PC-9 (cell line): ENCODE data around the gene UGT2A2. TPM values are rescaled to one million over a fixed set of nuclear protein-coding genes. Genes with fewer than 3 reads are reported as not detected.

Experiments
- BruUV-seq: library from RNA; stranded (reverse); fragments of 400-500 nt; replicated peaks from 2 replicates; lab custom pipeline; 2021; lab: Mats Ljungman, UMichigan
- CTCF ChIA-PET: fragments of 300-600 bp; sonication (Branson Sonifier 250); formaldehyde crosslinking; loops from one replicate; lab custom pipeline; 2022; ENCODE audit warnings: antibody characterized with exemption; lab: Charles Lee
- POLR2A ChIA-PET: fragments of 300-600 bp; sonication (Branson Sonifier 250); formaldehyde crosslinking; loops from one replicate; lab custom pipeline; 2022; ENCODE audit warnings: antibody characterized with exemption; ENCODE audit not compliant: unreplicated experiment; lab: Charles Lee
- DNase-seq, 2 experiments: peaks; one replicate each; pipeline versions ENCODE4 v3.0.0 to v3.0.0-alpha.2; 2015 to 2022; ENCODE audit warnings: mixed read lengths in 1 of 2
- H2AFZ ChIP-seq: fragments of 200-600 bp; sonication (generic); 2 replicates; pipeline ENCODE4 v1.8.1; 2017; ENCODE audit warnings: antibody characterized with exemption
- H3F3A ChIP-seq: fragments of 200-600 bp; sonication (generic); 2 replicates; pipeline ENCODE4 v1.8.1; 2017; ENCODE audit warnings: antibody characterized with exemption, mild to moderate bottlenecking, low read depth; ENCODE audit not compliant: insufficient read depth
- H3K27ac ChIP-seq: fragments of 200-600 bp; sonication (generic); 2 replicates; pipeline ENCODE4 v1.6.1; 2016; ENCODE audit warnings: mixed run types
- H3K27me3 ChIP-seq: fragments of 200-600 bp; sonication (generic); 2 replicates; pipeline ENCODE4 v1.6.1; 2016; ENCODE audit warnings: low read depth, mixed run types; ENCODE audit not compliant: insufficient read depth
- H3K36me3 ChIP-seq: fragments of 200-600 bp; sonication (generic); 2 replicates; pipeline ENCODE4 v1.6.1; 2016; ENCODE audit warnings: low read depth, mixed run types
- H3K4me1 ChIP-seq: fragments of 200-600 bp; sonication (generic); replicated peaks from 2 replicates; pipeline ENCODE4 v1.6.1; 2016; ENCODE audit warnings: mixed run types; ENCODE audit not compliant: insufficient read depth
- H3K4me2 ChIP-seq: fragments of 200-600 bp; sonication (generic); 2 replicates; pipeline ENCODE4 v1.6.1; 2017; ENCODE audit warnings: mixed run types
- H3K4me3 ChIP-seq: fragments of 200-600 bp; sonication (generic); 2 replicates; pipeline ENCODE4 v1.6.1; 2016; ENCODE audit warnings: mixed run types
- H3K79me2 ChIP-seq: fragments of 200-600 bp; sonication (generic); 2 replicates; pipeline ENCODE4 v1.6.1; 2017; ENCODE audit warnings: low read depth, mixed run types
- H3K9me2 ChIP-seq: fragments of 200-600 bp; sonication (generic); 2 replicates; pipeline ENCODE4 v1.8.1; 2017; ENCODE audit warnings: mild to moderate bottlenecking; ENCODE audit not compliant: insufficient read depth
- H3K9me3 ChIP-seq: fragments of 200-600 bp; sonication (generic); 2 replicates; pipeline ENCODE4 v1.8.1; 2016; ENCODE audit warnings: low read depth; ENCODE audit not compliant: insufficient read depth
- H4K20me1 ChIP-seq: fragments of 200-600 bp; sonication (generic); 2 replicates; pipeline ENCODE4 v1.8.1; 2017; ENCODE audit not compliant: insufficient read depth
- EZH2 ChIP-seq: fragments of 200-600 bp; sonication (generic); IDR thresholded peaks from 2 replicates; pipeline ENCODE4 v1.8.0; 2017; ENCODE audit warnings: antibody characterized with exemption, low read depth
- intact Hi-C: fragments of 100-400 bp; cut with micrococcal nuclease; formaldehyde crosslinking; loops from one replicate; pipeline ENCODE4 v1.10.0; 2022; ENCODE audit not compliant: unreplicated experiment
- total RNA-seq: library from RNA; stranded (reverse); gene quantifications from 2 replicates; pipeline ENCODE4 v1.2.3, GENCODE V29; 2021
- TF ChIP-seq, protein P1 (sequence below): fragments of 200-600 bp; sonication (generic); conservative IDR thresholded peaks from 2 replicates; pipeline ENCODE4 v1.6.1; 2017; ENCODE audit warnings: mixed run types, antibody characterized with exemption, mild to moderate bottlenecking, moderate library complexity

UGT2A2 gene
- total RNA-seq, 1 experiment from 2014 or later: not detected

DNA sequence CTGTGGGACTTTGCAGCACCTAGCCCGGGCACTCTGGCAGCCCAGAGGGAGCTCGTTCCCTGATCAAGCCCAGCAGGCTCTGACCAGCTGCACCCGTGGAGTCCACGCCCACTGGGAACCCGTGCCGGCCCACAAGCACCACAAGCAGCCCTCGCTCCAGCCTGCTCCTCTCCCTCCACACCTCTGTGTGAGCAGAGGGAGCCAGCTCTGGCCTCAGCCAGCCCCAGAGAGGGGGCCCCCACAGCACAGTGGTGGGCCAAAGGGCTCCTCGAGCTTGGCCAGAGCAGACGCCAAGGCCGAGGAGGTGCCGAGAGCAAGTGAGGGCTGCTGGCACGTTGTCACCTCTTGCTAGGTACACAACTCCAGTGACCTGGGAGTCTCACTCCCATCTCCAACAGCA is 18.7 kb upstream of the UGT2A2 start:
- Histone ChIP-seq H3K9me2 (no peaks in the 10 kb centered on the region), H3K27me3 (no peaks in the 10 kb centered on the region), H3K4me3 (no peak overlapping the region), H3F3A (no peaks in the 10 kb centered on the region), H3K4me1 (no peaks in the 10 kb centered on the region), H3K79me2 (no peaks in the 10 kb centered on the region), H3K36me3 (no peaks in the 10 kb centered on the region), H2AFZ (no peak overlapping the region), H3K9me3 (no peaks in the 10 kb centered on the region), H3K27ac (no peak overlapping the region), H4K20me1 (no peaks in the 10 kb centered on the region), H3K4me2 (no peak overlapping the region)
- no peak for DNase-seq
- intact Hi-C loops: no loop called here
- TF ChIP-seq EZH2: no peak
- TF ChIP-seq, protein P1, sequence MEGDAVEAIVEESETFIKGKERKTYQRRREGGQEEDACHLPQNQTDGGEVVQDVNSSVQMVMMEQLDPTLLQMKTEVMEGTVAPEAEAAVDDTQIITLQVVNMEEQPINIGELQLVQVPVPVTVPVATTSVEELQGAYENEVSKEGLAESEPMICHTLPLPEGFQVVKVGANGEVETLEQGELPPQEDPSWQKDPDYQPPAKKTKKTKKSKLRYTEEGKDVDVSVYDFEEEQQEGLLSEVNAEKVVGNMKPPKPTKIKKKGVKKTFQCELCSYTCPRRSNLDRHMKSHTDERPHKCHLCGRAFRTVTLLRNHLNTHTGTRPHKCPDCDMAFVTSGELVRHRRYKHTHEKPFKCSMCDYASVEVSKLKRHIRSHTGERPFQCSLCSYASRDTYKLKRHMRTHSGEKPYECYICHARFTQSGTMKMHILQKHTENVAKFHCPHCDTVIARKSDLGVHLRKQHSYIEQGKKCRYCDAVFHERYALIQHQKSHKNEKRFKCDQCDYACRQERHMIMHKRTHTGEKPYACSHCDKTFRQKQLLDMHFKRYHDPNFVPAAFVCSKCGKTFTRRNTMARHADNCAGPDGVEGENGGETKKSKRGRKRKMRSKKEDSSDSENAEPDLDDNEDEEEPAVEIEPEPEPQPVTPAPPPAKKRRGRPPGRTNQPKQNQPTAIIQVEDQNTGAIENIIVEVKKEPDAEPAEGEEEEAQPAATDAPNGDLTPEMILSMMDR: no peak
- no TSS peak for BruUV-seq
- CTCF ChIA-PET: no interaction called here
- POLR2A ChIA-PET: no interaction called here

DNA sequence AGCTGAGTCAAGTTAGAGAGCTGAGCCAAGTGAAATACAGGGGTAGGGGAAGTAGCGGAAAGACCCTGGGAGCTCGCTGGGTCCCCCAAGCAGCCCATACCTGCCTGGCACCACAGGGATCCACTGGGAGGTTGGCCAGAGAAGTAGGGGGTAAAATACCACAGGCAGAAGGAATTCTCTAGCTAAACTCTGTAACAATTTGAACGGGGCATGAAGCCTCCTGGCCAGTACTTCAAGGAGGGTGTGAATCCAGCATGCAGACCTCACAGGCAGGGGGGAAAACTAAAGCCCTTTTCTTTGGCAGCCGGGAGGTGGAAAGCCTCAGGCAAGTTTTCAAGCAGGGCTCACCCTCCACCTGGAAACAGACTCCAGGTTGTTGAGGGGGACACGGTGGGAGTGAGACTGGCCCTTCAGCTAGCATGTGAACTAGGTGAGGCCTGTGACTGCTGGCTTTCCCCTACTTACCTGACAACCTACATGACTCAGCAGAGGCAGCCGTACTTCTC is 17.3 kb upstream of the UGT2A2 start:
- intact Hi-C loops: no loop called here
- no peak for TF ChIP-seq EZH2
- TF ChIP-seq, protein P1: no peak
- Histone ChIP-seq H3K4me1 (no peaks in the 10 kb centered on the region), H3K9me2 (no peaks in the 10 kb centered on the region), H3K27me3 (no peaks in the 10 kb centered on the region), H3K4me2 (no peak overlapping the region), H3K79me2 (no peaks in the 10 kb centered on the region), H3K27ac (no peak overlapping the region), H3K36me3 (no peaks in the 10 kb centered on the region), H4K20me1 (no peaks in the 10 kb centered on the region), H3K9me3 (no peaks in the 10 kb centered on the region), H3F3A (no peaks in the 10 kb centered on the region), H3K4me3 (no peak overlapping the region), H2AFZ (no peak overlapping the region)
- no TSS peak for BruUV-seq
- POLR2A ChIA-PET: no interaction called here
- no peak for DNase-seq
- CTCF ChIA-PET: no interaction called here

DNA sequence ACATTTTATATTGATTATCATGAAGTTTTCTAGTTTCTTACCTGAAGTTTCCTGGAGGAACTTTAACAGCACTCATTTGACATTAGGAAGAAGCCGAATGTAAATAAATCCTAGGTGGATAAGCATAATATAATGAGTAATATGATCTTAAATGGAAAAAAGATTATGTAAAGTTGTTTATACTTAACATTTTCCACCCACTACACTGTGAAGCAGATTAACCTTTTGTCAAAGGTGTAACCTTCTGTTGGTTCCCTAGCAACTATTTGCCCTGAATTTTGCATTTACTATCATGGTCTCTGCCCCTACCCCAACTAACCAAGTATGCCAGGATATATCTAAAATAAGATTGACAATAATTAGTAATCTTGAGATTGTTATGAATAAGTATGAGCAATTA is 13.7 kb upstream of the UGT2A2 start, which contains the start of gene UGT2A1:
Gene UGT2A1 (minus strand): TSS at position 101 of the 400 bp plus-strand sequence. CDS start 5,603 bp downstream, outside the sequence.
- H3K27ac ChIP-seq: no peak within 1 kb of the TSS
- no peaks in the 10 kb centered on the region for H3K9me3 ChIP-seq
- H3K27me3 ChIP-seq: no peaks in the 10 kb centered on the region
- intact Hi-C loops: no loop called here
- no peaks in the 10 kb centered on the region for H3F3A ChIP-seq
- ChIA-PET CTCF (no interaction called here), POLR2A (no interaction called here)
- no peak for DNase-seq
- no peak within 1 kb of the TSS for H3K4me2 ChIP-seq
- no peak within 1 kb of the TSS for H2AFZ ChIP-seq
- no peaks in the 10 kb centered on the region for H3K9me2 ChIP-seq
- no peaks in the 10 kb centered on the region for H3K4me1 ChIP-seq
- no TSS peak for BruUV-seq
- no peaks in the 10 kb centered on the region for H3K79me2 ChIP-seq
- no peaks in the 10 kb centered on the region for H3K36me3 ChIP-seq
- TF ChIP-seq EZH2: no peak
- TF ChIP-seq, protein P1: no peak
- H3K4me3 ChIP-seq: no peak within 1 kb of the TSS
- H4K20me1 ChIP-seq: no peaks in the 10 kb centered on the region
